Cardiac septum (tissue), 1 donor: ENCODE results near the gene CTSZ. TPM values are rescaled to one million over a fixed set of nuclear protein-coding genes. Genes with fewer than 3 reads are reported as not detected.
"Not testable (repeated sequence)": the region's sequence is repeated elsewhere in the genome, so short reads cannot be mapped to it uniquely, and the experiment has no call there.

Source experiments
- DNase-seq: peaks from one replicate; pipeline ENCODE4 v3.0.0-alpha.2; 2020; ENCODE audit warnings: low spot score
- intact Hi-C: fragments of 100-400 bp; cut with DNase I; formaldehyde crosslinking; loops from one replicate; pipeline ENCODE4 v1.14.0; 2022
- total RNA-seq: library from RNA; stranded (reverse); fragmentation: NEBNext Ultra II Directional; extraction: Animal tissue kit (Norgen Biotek cat#: 25700); gene quantifications from one replicate; pipeline ENCODE4 v1.2.1, GENCODE V29; 2021
- donor health status: DM: no; HTN: no; CAD: no.

CTSZ gene
- total RNA-seq, 1 donor from 2014 or later = 157 TPM

DNA sequence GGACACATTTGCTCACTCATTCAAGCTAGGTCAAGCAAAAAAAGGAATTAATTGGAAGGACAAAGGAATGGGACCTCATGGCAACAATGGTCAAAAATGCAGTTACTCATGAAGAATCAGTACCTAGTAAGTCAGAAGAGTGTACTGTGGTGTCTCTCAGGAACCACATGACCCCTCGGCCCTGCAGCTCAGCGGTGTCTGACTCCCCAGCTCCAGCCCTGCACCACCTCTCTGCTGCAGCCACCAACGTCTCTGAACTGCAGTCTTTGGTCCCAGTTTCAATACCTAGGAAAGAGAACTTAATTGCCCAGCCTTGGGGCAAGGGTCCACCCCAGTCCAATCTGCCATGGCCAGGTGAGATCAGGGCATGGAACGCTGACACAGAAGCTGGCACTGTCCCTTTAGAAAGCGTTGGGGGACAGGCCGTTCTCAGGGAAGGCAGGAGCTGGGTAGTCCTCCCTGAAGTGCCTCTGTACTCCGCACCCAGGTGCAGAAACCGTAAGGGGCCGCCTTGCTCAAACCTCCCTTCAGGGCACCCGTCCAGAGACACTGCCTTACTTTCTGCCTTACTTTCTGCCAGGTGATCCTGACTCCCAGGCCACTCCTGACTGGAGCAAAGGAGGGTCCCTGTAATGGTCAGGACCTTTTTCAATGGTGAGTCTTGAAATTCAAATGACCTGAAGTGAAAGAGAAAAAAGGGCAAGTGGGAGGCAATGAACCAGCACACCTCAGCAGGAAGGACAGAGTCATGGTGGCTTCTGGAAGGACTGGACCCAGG, 39.2 kb downstream of the CTSZ start:
- intact Hi-C loops = no loop called here
- DNase-seq = no peak

DNA sequence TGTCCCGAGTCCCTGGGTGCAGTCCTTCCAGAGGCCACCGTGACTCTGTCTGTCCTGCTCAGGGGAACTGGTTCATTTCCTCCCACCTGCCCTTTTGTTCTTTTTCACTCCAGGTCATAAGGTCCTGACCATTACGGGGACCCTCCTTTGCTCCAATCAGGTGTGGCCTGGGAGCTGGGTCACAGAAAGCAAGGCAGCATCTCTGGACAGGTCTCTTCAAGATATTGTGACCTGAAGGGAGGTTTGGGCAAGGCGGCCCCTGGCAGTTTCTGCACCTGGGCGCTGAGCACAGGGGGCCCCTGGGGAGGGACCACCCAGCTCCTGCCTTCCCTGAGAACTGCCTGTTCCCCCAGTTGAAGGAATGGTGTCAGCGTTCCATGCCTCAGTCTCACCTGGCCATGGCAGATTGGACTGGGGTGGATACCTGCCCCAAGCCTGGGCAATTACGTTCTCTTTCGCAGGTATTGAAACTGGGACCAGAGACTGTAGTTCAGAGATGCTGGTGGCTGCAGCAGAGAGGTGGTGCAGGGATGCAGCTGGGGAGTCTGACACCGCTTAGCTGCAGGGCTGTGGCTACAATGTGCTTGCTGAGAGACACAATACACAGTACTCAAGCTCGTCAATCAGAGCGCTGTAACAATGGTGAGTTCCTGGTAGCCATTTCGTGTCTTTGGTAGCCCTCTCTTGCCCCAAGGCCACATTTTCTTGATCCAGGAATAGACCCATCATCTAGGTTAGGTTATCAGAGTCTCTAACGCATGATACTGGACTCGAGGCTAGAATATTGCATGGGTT, 41.6 kb downstream of the CTSZ start:
- no peak for DNase-seq
- intact Hi-C loops = no loop called here

DNA sequence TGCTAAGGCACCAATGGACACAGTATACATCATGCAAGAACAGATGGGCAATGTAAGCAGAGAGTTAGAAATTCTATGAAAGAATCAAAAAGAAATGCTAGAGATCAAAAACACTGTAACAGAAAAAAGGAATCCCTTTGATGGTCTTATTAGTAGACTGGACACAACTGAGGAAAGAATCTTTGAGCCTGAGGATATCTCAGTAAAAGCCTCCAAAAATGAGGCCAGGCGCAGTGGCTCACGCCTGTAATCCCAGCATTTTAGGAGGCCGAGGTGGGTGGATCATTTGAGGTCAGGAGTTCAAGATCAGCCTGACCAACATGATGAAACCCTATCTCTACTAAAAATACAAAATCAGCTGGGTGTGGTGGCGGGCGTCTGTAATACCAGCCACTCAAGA, 43.1 kb downstream of the CTSZ start:
- DNase-seq = not testable (repeated sequence)

DNA sequence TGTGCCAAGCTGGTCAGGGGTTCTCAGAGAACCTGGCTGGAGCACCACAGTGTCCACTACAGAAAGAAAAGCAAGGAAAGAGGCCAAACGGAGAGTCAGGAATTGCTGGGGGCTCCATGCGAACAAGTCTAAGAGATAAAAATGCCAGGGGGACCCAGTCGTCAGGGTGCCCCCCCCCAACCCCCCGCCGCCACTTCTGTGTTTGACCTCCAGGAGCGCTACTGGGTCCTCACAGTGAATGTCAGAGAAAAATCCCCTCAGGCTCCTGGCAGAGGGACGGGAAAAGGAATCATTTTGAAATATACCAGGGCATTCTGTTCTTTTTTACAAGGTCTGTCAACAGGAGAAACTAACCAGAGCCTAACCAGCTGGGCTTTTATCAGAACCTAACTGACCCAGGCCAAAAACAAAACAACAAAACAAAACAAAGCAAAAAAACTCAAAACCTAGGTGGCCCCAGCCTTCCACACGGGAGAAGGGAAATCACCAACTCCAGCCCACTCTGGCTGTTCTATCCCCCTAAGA, 43.9 kb downstream of the CTSZ start:
- intact Hi-C loops = no loop called here
- no peak for DNase-seq

More for the DNA sequence above, 43.1 kb downstream of the CTSZ start:
- intact Hi-C loops = not testable (repeated sequence)

DNA sequence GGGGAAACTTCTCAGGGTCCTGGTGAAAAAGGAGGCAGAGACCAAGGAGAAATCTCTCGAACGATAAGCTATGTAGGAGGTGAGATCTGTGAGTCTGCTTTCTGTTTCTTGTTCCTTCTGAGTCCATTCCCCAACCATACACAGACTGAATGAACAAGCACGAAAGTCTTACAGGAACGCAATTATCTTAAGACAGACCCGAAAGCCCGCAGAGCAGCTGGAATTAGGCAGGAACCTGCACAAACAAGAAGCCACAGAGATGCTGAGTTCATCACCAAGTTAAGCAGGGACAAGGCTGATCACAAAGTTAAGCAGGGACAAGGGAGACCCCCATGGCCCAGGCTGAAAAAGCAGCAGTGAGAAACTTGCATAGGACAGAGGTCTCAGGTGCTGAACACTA, 47.4 kb downstream of the CTSZ start:
- intact Hi-C loops = no loop called here
- DNase-seq = no peak

DNA sequence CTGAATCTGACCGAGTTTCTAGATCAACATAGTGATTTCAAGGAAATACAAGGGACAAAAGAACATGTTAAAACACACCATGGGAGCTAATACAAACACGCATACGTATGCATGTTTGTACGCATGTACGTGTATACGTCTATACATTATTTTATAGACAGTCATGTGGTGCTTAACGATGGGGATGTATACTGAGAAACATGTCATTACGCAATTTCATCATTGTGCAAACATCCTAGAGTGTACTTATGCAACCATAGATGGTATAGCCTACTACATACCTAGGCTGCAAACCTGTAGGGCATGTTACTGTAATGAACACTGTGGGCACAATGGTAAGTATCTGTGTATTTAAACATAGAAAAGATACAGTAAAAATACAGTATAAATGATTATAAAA, 51.0 kb downstream of the CTSZ start:
- intact Hi-C loops = no loop called here

DNA sequence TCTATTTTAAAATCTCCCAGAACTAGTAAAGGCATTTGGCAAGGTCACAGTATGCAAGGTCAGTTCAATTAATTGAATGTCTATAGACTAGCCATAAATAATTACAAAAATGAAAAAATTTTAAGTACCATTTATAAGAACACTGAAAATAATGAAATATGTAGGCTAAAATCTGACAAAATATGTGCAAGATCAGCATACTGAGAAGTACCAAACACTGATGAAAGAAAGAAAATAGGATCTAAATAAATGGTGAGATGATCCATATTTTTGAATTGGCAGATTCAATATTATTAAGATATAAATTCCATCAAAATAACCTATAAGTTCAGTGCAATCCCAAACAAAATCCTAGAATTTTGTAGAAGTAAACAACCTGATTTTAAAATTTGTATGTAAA, 54.0 kb downstream of the CTSZ start:
- no peak for DNase-seq
- intact Hi-C loops = no loop called here

More for the DNA sequence above, 51.0 kb downstream of the CTSZ start:
- no peak for DNase-seq

DNA sequence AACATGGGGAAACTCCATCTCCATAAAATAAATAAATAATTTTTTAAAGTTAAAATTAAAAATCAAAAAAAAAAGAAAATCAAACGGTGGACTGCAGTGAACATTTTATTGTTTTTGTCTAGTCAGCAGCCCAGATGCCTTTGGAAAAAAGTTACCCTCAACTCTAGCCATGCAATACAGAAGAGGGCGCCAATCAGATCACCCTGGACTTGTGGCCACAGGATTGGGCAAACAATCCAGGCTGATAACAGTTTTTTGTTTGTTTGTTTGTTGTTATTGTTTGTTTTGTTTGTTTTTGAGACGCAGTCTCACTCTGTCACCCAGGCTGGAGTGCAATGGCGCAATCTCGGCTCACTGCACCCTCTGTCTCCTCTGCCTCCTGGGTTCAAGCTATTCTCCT, 56.5 kb downstream of the CTSZ start:
- intact Hi-C loops = no loop called here
- DNase-seq = no peak

DNA sequence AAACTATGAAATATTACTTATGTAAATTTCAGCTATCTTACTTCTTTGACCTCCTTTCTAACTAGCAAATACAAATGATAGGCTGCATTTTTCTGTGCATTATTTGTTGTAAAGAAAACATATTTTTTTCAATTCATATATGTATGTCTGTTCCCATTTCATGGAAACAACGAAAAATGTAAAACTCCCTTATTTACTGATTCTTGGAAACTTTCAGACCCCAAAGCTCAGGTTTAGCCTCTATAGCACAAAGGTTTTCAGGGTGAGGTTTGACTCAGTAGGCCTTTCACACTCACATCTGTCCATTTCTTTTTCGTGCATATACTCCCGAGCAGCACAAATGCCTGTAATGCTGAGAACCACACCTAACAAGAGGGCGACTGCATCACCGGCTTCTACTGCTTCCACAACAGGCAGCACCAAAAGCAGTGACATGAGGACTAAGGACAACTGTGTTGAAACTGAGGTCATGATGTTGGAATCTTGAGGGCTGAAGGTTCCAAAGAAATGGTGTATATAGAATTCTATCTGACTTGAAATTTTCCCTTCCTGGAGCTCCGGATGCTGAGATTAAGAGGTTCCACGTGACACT, 59.2 kb downstream of the CTSZ start:
- DNase-seq, intact Hi-C loops: not testable (repeated sequence)

DNA sequence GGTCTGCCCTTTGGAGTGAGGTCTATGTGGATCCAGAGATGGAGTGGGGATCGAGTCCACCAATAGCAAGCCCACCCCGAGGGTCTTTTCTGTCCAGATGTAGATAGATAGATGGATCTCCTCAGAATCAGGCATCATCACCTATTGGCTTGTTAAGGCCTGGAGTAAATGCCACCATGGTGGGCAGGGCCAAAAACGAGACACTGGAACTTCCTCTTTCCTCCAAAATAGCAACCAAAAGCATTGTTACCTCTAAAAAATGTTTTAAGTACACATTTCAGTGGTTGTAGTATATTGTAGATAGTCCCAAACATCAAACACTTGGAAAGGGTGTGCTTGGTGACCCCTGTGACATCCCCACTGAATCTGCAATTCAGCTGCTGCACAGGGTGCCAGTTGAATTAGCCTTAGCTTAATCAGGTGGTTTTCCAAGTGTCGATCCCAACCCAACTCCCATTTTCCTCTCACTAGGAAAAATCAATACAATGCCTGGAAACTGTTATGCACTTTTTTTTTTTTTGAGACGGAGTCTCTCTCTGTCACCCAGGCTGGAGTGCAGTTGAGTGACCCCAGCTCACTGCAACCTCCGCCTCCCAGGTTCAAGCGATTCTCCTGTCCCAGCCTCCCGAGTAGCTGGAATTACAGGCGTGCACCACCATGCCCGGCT, 61.0 kb downstream of the CTSZ start:
- no peak for DNase-seq
- intact Hi-C loops = no loop called here

Other genes starting within 250 kb of the CTSZ start
- gene GNAS-AS1, start 156.4 kb downstream of the CTSZ start, total RNA-seq = 0.75 TPM
- gene GNAS, start 154.5 kb downstream of the CTSZ start, total RNA-seq = 1,579 TPM
- 34.7 TPM for gene NELFCD, start 26.0 kb downstream of the CTSZ start, total RNA-seq
- gene TUBB1, start 12.2 kb upstream of the CTSZ start, total RNA-seq = 0.54 TPM
- 123 TPM for gene ATP5F1E, start 25.1 kb upstream of the CTSZ start, total RNA-seq
- gene PRELID3B, start 35.5 kb upstream of the CTSZ start, total RNA-seq = 41.4 TPM
- 0.05 TPM for gene ZNF831, start 156.6 kb upstream of the CTSZ start, total RNA-seq